Neuron (in vitro differentiated cells): ENCODE measurements around the gene DPM1.

Experiments used
- H2AFZ ChIP-seq: one replicate; pipeline ENCODE4 v1.6.1; 2013; ENCODE audit warnings: low read depth, mild to moderate bottlenecking, inconsistent platforms, low read length, moderate library complexity
- H3K27me3 ChIP-seq: one replicate; pipeline ENCODE4 v1.6.1; 2013; ENCODE audit warnings: low read length; ENCODE audit not compliant: insufficient read depth
- H3K36me3 ChIP-seq: one replicate; pipeline ENCODE4 v1.6.1; 2013; ENCODE audit warnings: low read length; ENCODE audit not compliant: insufficient read depth
- H3K4me1 ChIP-seq: one replicate; pipeline ENCODE4 v1.6.1; 2013; ENCODE audit warnings: low read length; ENCODE audit not compliant: insufficient read depth
- H3K4me3 ChIP-seq: 2 replicates; pipeline ENCODE4 v1.5.1; 2013; ENCODE audit warnings: mild to moderate bottlenecking, low read length, moderate library complexity
- H3K9me3 ChIP-seq: one replicate; pipeline ENCODE4 v1.6.1; 2013; ENCODE audit warnings: low read length

The DPM1 gene

GRCh38 chr20:50969435-50969834, 11.1 kb upstream of the DPM1 start:
- no peak overlapping the region for H3K4me3 ChIP-seq
- peaks cover 28% of the 10 kb centered on the region for H3K4me1 ChIP-seq
- peaks cover 2% of the 10 kb centered on the region for H3K9me3 ChIP-seq

GRCh38 chr20:50968289-50968688, 10.0 kb upstream of the DPM1 start:
- H3K27me3 ChIP-seq = no peaks in the 10 kb centered on the region
- peak overlapping the region; percentile 25 for H3K4me3 ChIP-seq
- H3K4me1 ChIP-seq = peaks cover 28% of the 10 kb centered on the region

More at GRCh38 chr20:50969435-50969834, 11.1 kb upstream of the DPM1 start:
- H3K36me3 ChIP-seq = no peaks in the 10 kb centered on the region
- no peaks in the 10 kb centered on the region for H3K27me3 ChIP-seq
- no peak overlapping the region for H2AFZ ChIP-seq

GRCh38 chr20:50967586-50967985, 9.3 kb upstream of the DPM1 start:
- H3K27me3 ChIP-seq = no peaks in the 10 kb centered on the region
- H3K9me3 ChIP-seq = no peaks in the 10 kb centered on the region
- peak overlapping the region; percentile 25 for H3K4me3 ChIP-seq
- peak overlapping the region; percentile 79 for H2AFZ ChIP-seq
- no peaks in the 10 kb centered on the region for H3K36me3 ChIP-seq
- H3K4me1 ChIP-seq = peaks cover 28% of the 10 kb centered on the region

More at GRCh38 chr20:50968289-50968688, 10.0 kb upstream of the DPM1 start:
- H3K36me3 ChIP-seq = no peaks in the 10 kb centered on the region
- H3K9me3 ChIP-seq = no peaks in the 10 kb centered on the region
- H2AFZ ChIP-seq = peak overlapping the region; percentile 79

- Histone ChIP-seq H3K9me3 (no peaks in the 10 kb centered on the region), H3K4me3 (peak overlapping the region; percentile 84), H3K4me1 (peaks cover 30% of the 10 kb centered on the region), H3K36me3 (peaks cover 12% of the 10 kb centered on the region), H3K27me3 (no peaks in the 10 kb centered on the region), H2AFZ (no peak overlapping the region)
Measured at GRCh38 chr20:50959543-50960126, 1.3 kb upstream of the DPM1 start.

GRCh38 chr20:50958615-50959542, 547 bp upstream of the DPM1 start, which contains the start of gene MOCS3:
Gene MOCS3 (plus strand): TSS chr20:50958818. CDS start chr20:50958843, 25 bp downstream.
- no peaks in the 10 kb centered on the region for H3K9me3 ChIP-seq
- no peaks in the 10 kb centered on the region for H3K27me3 ChIP-seq
- H2AFZ ChIP-seq = peak within 1 kb of the TSS; percentile 69
- H3K4me1 ChIP-seq = peaks cover 30% of the 10 kb centered on the region
- H3K36me3 ChIP-seq = peaks cover 20% of the 10 kb centered on the region
- peak within 1 kb of the TSS; percentile 84 for H3K4me3 ChIP-seq

GRCh38 chr20:50957276-50957675, 1.1 kb downstream of the DPM1 start:
- H3K4me1 ChIP-seq = peaks cover 30% of the 10 kb centered on the region
- H2AFZ ChIP-seq = no peak overlapping the region
- peaks cover 32% of the 10 kb centered on the region for H3K36me3 ChIP-seq
- H3K9me3 ChIP-seq = no peaks in the 10 kb centered on the region
- peak overlapping the region; percentile 84 for H3K4me3 ChIP-seq
- H3K27me3 ChIP-seq = no peaks in the 10 kb centered on the region

- H3K36me3 ChIP-seq = peaks cover 51% of the 10 kb centered on the region
- peaks cover 15% of the 10 kb centered on the region for H3K4me1 ChIP-seq
- no peaks in the 10 kb centered on the region for H3K27me3 ChIP-seq
- H3K4me3 ChIP-seq = no peak overlapping the region
- no peaks in the 10 kb centered on the region for H3K9me3 ChIP-seq
- no peak overlapping the region for H2AFZ ChIP-seq
Measured at GRCh38 chr20:50953821-50954220, 4.5 kb downstream of the DPM1 start.

- no peak overlapping the region for H2AFZ ChIP-seq
- H3K4me1 ChIP-seq = peaks cover 15% of the 10 kb centered on the region
- H3K36me3 ChIP-seq = peaks cover 54% of the 10 kb centered on the region
- H3K27me3 ChIP-seq = no peaks in the 10 kb centered on the region
- H3K4me3 ChIP-seq = no peak overlapping the region
- H3K9me3 ChIP-seq = no peaks in the 10 kb centered on the region
Measured at GRCh38 chr20:50953196-50953595, 5.1 kb downstream of the DPM1 start.

GRCh38 chr20:50948132-50948785, 10.1 kb downstream of the DPM1 start:
- Histone ChIP-seq H3K9me3 (no peaks in the 10 kb centered on the region), H3K4me1 (no peaks in the 10 kb centered on the region), H2AFZ (no peak overlapping the region), H3K4me3 (no peak overlapping the region), H3K36me3 (peaks cover 78% of the 10 kb centered on the region), H3K27me3 (no peaks in the 10 kb centered on the region)

GRCh38 chr20:50943069-50943468, 15.3 kb downstream of the DPM1 start:
- Histone ChIP-seq H3K9me3 (no peaks in the 10 kb centered on the region), H3K4me3 (no peak overlapping the region), H3K36me3 (peaks cover 69% of the 10 kb centered on the region), H3K27me3 (no peaks in the 10 kb centered on the region), H2AFZ (no peak overlapping the region), H3K4me1 (no peaks in the 10 kb centered on the region)

- Histone ChIP-seq H3K27me3 (no peaks in the 10 kb centered on the region), H3K4me3 (no peak overlapping the region), H3K36me3 (peaks cover 55% of the 10 kb centered on the region), H3K9me3 (no peaks in the 10 kb centered on the region), H2AFZ (no peak overlapping the region), H3K4me1 (peaks cover 10% of the 10 kb centered on the region)
Measured at GRCh38 chr20:50933589-50933988, 24.7 kb downstream of the DPM1 start.

GRCh38 chr20:50932691-50933280, 25.5 kb downstream of the DPM1 start:
- no peak overlapping the region for H2AFZ ChIP-seq
- H3K4me1 ChIP-seq = peaks cover 16% of the 10 kb centered on the region
- no peak overlapping the region for H3K4me3 ChIP-seq
- no peaks in the 10 kb centered on the region for H3K27me3 ChIP-seq
- peaks cover 60% of the 10 kb centered on the region for H3K36me3 ChIP-seq
- H3K9me3 ChIP-seq = no peaks in the 10 kb centered on the region
